Measurements from ENCODE around the gene UGT1A5. TPM values are rescaled to one million over a fixed set of nuclear protein-coding genes. Genes with fewer than 3 reads are reported as not detected.

Gene UGT1A5
- total RNA-seq, 2 donors from 2014 or later, result 0.41 TPM; not detected in 1

DNA sequence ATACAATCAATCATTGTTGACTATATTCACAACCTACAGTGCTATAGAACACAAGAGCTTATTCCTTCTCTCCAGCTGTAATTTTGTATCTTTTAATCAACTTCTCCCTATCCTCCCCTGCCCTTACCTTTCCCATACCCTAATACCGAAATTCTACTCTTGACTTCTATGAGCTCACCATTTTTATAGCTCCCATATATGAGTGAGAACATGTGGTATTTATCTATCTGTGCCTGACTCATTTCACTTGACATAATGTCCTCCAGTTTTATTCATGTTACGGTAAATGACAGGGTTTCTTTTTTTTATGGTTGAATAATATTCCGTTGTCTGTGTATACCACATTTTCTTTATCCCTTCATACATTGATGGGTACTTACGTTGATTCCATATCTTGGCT lies 68.1 kb downstream of the UGT1A5 start:
- Histone ChIP-seq H3K27ac (no peak overlapping the region), H3K4me3 (no peak overlapping the region), H3K36me3 (no peaks in the 10 kb centered on the region), H3K27me3 (replicated peaks; ENCODE audit: insufficient read depth) (no peaks in the 10 kb centered on the region), H3K4me1 (replicated peaks) (no peaks in the 10 kb centered on the region), H3K9me3 (no peaks in the 10 kb centered on the region)
- intact Hi-C loops (cut with DNase I), result no loop called here
- 83% methylated on average over 4 of the region's 4 CpGs for WGBS
- TF ChIP-seq, protein P1, sequence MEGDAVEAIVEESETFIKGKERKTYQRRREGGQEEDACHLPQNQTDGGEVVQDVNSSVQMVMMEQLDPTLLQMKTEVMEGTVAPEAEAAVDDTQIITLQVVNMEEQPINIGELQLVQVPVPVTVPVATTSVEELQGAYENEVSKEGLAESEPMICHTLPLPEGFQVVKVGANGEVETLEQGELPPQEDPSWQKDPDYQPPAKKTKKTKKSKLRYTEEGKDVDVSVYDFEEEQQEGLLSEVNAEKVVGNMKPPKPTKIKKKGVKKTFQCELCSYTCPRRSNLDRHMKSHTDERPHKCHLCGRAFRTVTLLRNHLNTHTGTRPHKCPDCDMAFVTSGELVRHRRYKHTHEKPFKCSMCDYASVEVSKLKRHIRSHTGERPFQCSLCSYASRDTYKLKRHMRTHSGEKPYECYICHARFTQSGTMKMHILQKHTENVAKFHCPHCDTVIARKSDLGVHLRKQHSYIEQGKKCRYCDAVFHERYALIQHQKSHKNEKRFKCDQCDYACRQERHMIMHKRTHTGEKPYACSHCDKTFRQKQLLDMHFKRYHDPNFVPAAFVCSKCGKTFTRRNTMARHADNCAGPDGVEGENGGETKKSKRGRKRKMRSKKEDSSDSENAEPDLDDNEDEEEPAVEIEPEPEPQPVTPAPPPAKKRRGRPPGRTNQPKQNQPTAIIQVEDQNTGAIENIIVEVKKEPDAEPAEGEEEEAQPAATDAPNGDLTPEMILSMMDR (IDR thresholded peaks at IDR 0.05), result no peak
- no peak for TF ChIP-seq POLR2A (IDR thresholded peaks at IDR 0.05)
- no peak for TF ChIP-seq POLR2AphosphoS5 (IDR thresholded peaks at IDR 0.05)
- no peak for DNase-seq (ENCODE audit: low spot score)

DNA sequence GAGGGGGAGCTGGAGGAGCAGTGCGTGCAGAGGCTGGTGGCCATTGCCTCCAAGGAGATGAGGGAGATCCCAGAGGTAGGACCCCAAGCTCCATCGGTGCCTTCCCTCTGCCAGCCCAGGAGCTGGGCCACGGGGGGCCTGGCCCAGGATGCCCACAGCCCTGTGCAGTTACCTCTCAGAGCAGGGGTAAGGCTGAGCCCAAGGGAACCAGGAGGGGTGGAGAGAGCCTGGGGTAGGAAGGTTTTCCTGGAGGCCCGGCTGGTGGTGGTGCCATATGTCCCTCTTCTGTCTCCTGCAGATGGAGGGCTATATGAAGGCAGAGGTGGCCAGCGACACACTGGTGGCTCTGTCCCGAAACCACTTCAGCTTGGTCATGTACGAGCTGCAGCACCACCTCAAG lies 76.8 kb downstream of the UGT1A5 start:
- TF ChIP-seq POLR2A (IDR thresholded peaks at IDR 0.05), result no peak
- TF ChIP-seq, protein P1 (IDR thresholded peaks at IDR 0.05), result no peak
- no peak for TF ChIP-seq POLR2AphosphoS5 (IDR thresholded peaks at IDR 0.05)
- DNase-seq (ENCODE audit: low spot score), result no peak
- Histone ChIP-seq H3K27ac (no peak overlapping the region), H3K4me1 (replicated peaks) (no peaks in the 10 kb centered on the region), H3K9me3 (no peaks in the 10 kb centered on the region), H3K4me3 (no peak overlapping the region), H3K27me3 (replicated peaks; ENCODE audit: insufficient read depth) (no peaks in the 10 kb centered on the region), H3K36me3 (no peaks in the 10 kb centered on the region)
- WGBS, result 87% methylated on average over 7 of the region's 7 CpGs
- intact Hi-C loops (cut with DNase I), result no loop called here

DNA sequence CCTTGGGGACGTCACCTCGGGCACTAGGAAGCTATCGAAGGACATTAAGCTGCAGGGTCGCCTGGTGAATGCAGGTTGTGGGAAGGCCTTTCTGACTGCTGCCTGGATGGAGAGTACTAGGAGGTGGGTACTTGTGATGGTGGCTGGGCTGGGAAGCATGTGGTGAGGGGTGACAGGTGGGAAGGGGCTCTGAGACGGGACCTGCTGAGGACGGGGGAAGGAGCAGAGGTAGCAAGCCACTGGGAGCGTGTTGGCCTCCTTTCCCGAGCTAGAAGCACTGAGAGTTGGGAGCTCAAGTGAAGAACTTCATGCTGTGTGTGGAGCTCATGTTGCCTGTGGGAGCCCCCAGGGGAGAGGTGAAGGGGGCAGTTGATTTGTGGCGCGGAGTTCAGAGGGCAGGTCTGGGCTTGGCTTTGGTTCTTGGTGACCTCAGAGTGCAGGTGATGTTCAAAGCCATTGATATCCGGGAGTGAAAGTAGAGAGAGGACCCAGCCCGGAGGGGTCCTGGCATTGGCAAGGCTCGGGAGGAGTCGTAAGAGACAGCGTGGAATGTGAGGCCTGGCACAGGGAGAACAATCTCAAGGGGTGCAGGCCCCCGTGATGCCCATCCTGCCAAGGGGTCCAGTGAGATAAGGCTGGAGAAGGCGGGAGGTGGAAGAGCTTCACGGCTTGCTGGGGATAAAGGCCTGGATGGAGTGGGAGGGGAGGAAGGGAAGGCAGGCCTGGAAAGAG lies 78.6 kb downstream of the UGT1A5 start:
- no peaks in the 10 kb centered on the region for H3K9me3 ChIP-seq
- WGBS, result 80% methylated on average over 18 of the region's 18 CpGs
- intact Hi-C loops (cut with DNase I), result no loop called here
- H3K4me3 ChIP-seq, result no peak overlapping the region
- no peaks in the 10 kb centered on the region for H3K4me1 ChIP-seq (replicated peaks)
- H3K27me3 ChIP-seq (replicated peaks; ENCODE audit: insufficient read depth), result no peaks in the 10 kb centered on the region
- no peak for DNase-seq (ENCODE audit: low spot score)
- no peak overlapping the region for H3K27ac ChIP-seq
- H3K36me3 ChIP-seq, result no peaks in the 10 kb centered on the region
- TF ChIP-seq, protein P1 (IDR thresholded peaks at IDR 0.05), result no peak
- TF ChIP-seq POLR2A (IDR thresholded peaks at IDR 0.05) (no peak), POLR2AphosphoS5 (IDR thresholded peaks at IDR 0.05) (no peak)

DNA sequence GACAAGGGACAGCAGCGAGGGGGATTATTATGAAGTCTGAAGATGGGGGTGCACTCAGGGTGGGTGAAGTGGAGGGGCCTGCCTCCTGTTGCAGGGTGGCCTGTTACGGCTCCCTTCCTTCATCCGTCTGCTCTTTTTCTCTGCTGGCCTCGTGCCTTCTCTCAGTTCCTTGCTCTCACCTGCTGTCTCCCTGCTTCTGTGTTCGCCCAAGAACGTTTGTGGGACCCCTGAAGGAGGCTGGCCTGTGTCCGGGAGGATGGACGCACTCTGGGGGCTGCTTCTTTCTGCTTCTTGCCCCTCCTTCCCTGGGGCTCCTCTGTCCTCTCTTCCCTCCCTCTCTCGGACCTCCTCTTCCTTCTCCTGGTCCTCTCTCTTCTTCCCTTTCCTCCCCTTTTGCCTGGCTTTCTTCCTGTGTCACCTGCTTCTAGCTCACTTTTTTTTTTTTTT lies 79.2 kb downstream of the UGT1A5 start:
- Histone ChIP-seq H3K27me3 (replicated peaks; ENCODE audit: insufficient read depth) (no peaks in the 10 kb centered on the region), H3K4me3 (no peak overlapping the region), H3K27ac (no peak overlapping the region), H3K9me3 (no peaks in the 10 kb centered on the region), H3K36me3 (no peaks in the 10 kb centered on the region), H3K4me1 (replicated peaks) (no peaks in the 10 kb centered on the region)
- no peak for TF ChIP-seq POLR2A (IDR thresholded peaks at IDR 0.05)
- TF ChIP-seq, protein P1 (IDR thresholded peaks at IDR 0.05), result no peak
- TF ChIP-seq POLR2AphosphoS5 (IDR thresholded peaks at IDR 0.05), result no peak
- DNase-seq (ENCODE audit: low spot score), result no peak
- WGBS, result 77% methylated on average over 9 of the region's 9 CpGs
- intact Hi-C loops (cut with DNase I), result no loop called here

DNA sequence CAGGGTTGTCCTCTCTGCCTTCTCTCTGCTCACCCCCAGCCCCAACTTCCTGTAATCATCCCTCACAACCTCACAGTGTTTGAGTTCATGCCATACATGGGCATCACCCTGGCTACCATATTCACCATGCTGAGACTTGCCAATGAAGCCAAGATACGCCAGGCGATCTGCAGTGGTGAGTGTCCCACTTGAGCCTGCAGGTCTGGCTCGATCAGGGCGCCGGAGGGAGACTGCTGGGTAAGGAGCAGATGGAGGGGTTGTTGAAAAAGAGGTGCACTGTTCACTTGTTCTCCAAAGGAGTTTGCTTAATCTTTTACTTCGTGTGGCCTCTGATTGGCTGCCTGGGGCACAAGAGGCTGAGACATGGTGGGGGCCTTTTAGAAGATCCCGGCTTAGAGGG lies 80.0 kb downstream of the UGT1A5 start:
- Histone ChIP-seq H3K4me3 (no peak overlapping the region), H3K9me3 (no peaks in the 10 kb centered on the region), H3K27ac (no peak overlapping the region), H3K27me3 (replicated peaks; ENCODE audit: insufficient read depth) (no peaks in the 10 kb centered on the region), H3K36me3 (no peaks in the 10 kb centered on the region), H3K4me1 (replicated peaks) (no peaks in the 10 kb centered on the region)
- intact Hi-C loops (cut with DNase I), result no loop called here
- 85% methylated on average over 7 of the region's 7 CpGs for WGBS
- no peak for DNase-seq (ENCODE audit: low spot score)
- TF ChIP-seq, protein P1 (IDR thresholded peaks at IDR 0.05), result no peak
- TF ChIP-seq POLR2AphosphoS5 (IDR thresholded peaks at IDR 0.05) (no peak), POLR2A (IDR thresholded peaks at IDR 0.05) (no peak)
